Measurements from ENCODE around the gene SARS1.

- TF ChIP-seq POLR2AphosphoS5 (IDR thresholded peaks at IDR 0.05; ENCODE audit: borderline replicate concordance, low read depth, low read length) (no peak), EZH2 (IDR thresholded peaks at IDR 0.05) (no peak)
Observed at GRCh38 chr1:109199710-109200109, 14.0 kb upstream of the SARS1 start.
